GM19455 (cell line): ENCODE data around the gene LAG3.

Experiments
- ATAC-seq: cut with Tn5 transposase; IDR thresholded peaks from one replicate; pipeline ENCODE4 v1.9.1; 2021; ENCODE audit not compliant: unreplicated experiment

The LAG3 gene

DNA sequence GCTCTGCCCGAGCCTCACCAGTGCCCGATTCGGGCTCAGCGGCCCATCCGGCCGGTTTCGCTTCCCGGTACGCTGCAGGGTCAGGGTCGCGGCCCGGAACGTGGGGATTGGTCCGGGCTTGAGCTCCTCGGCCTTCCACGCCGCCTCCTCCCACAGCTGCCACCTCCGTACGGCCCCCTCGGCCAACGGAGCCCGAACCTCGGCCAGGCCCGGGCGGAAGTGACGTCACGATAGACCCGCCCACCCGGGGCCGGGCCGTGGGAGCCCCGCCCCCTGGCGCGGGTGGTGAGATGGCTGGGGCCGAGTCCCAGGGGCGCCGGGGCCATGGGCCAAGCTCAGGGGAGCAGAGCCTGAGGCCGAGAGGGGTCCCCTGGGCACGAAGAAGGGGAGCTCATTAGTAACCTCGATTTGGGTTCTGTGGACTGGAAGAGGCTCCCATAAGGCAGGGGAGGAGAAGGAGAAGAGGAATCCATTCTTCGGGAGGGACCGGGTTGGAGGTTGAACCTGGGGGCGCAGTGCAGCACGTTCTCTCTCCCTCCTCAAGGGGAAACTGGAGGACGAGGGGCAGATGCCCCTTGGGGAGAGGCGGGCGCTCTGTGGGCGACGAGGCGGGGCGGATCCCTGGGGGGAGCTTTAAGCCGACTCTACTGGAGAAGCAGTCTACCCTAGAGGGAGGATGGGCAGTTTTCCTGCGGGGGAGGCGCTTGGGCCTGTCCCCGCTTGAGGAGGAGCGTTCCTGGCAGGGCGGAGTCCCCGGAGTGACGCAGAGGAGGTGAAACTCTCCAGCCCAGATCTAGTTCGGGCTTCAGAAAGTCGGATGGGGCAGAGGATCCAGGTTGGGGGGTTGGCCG, 19.2 kb upstream of the LAG3 start, which contains the start of gene MLF2:
MLF2 (minus strand) TSS at position 221 of the 851 bp plus-strand sequence. CDS start 807 bp downstream, outside the sequence.
- peak; percentile 90 for ATAC-seq

DNA sequence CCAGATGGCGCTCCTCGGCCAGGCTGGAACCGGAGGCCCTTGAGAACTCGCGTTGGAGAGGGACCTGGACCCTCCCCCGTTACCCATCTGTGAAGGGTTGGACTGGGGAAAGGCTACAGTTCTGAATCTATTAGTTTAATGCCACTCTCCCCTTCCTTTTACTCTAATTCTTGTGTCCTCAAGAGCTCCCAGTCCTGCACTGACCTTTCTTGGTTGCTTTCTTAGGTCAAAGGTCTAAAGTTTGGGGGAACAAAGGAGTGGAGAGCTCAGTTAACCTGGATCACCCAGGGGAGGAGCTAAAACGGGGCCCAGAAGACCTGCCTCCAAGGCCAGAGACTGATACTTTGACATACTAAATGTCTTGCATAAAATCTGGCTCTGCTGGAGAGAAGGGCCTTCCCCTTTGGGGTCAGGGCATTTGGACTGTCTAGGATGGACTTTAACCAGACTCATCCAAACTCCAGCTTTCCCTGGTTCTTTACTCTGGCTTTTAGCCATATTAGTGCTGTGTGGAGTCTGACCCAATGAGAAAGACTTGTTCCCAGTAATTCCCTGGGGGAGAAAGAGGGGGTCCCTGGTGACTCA, 18.5 kb upstream of the LAG3 start:
- no peak for ATAC-seq

DNA sequence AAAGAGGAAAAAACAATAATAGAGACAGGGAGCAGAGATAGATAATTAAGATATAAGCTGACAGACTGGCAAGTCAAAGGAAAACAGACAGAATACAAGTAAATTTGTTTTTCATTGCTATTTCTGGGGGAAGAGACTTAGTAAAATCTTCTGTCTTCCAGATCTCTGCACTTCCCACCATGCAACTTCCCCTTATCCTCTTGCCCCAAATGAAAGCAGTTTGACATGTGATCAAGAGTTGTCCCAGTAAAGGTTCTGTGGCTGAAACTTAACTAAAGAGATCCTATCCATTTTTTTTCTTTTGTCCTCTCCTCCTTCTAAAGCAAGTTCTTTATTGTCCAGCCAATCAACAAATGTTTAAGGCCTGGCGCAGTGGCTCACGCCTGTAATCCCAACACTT, 17.9 kb upstream of the LAG3 start:
- ATAC-seq, result no peak

DNA sequence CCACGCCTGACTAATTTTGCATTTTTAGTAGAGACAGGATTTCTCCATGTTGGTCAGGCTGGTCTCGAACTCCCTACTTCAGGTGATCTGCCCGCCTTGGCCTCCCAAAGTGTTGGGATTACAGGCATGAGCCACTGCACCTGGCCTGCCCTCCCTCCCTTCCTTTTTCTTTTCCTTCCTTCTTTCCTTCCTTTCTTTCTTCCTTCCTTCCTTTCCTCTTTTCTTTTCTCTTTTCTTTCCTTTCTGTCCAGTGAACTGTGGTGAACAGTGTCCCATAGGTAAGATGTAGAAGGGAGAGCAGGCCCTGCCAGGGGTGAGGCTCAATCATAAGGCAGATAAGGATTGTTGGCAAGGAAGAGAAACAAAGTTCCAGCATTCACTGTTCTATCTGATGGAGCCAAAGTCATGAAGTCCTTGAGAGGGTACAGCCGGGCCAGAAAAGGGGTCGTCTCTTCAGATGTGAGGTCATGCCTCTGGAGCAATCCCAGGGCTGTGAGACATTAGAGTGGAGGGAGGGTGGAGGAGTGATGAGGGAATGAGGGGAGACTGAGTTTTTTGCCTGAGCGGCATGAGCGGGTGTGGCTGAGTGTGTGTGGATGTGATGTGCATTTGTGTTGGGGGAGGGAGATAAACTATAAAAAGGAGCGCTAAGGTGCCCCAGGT, 15.2 kb upstream of the LAG3 start:
- ATAC-seq, result no peak

DNA sequence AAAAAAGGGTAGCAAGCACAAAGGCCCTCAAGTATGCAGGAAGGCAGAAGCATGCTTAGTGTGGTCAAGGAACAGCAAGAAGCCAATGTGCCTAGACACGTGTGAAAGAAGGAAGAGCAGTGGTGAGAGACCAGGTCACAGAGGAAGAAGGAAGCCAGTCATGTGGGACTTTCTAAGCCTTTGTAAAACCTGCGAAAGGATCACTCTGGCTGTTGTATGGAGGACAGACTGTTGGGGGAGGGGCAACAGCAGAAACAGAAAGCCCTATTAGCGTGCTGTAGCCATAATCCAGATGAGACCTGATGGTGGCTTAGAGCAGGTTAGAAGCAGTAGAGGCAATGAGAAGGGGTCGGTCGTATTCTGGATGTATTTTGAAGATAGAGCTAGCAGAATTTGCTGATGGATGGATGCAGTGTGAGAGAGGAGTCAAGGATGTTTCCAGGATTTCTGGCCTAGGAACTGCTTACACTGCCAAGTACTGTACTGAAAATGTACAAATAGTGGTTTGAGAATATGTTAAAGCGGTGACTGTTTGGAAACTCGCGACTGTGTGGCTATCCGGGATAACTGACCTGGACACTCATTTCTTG, 13.7 kb upstream of the LAG3 start:
- ATAC-seq, result no peak

DNA sequence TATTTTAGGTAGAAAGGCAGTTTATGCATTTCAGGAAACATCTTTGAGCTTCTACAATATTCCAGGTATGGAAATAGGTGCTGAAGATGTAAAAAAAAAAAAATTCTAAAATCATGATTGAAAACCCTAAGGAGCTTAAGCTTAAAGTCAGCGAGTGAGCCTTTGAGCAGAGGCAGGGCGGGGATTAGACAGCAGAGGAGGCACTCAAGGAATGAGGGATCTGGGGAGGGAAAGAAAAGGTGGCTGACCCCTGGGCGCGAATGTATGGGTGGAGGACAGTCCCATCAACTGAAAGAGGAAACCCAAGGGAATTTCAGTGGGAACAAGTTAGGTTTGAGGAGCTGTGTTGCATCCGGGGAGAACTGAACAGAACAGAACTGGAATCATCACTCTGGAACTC, 12.6 kb upstream of the LAG3 start:
- ATAC-seq, result no peak

DNA sequence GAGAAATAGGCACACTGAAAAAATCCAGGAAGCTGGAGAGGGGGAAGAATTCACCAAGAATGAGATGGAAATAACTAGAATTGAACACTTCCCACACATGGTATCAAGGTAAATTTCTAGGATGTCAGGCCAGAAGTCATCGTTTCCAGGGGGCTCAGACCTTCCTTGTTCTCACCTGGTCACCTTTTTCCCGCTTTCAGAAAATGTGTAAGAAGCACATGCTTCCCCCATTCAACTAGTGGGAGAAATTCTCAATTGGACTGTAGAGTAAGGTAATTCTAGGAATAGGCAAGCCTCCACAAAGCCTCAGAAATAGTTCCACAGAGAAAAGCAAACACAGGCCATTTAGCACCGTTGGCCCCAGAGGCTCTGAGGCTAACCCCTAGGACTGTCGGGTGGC, 8.9 kb upstream of the LAG3 start:
- no peak for ATAC-seq

DNA sequence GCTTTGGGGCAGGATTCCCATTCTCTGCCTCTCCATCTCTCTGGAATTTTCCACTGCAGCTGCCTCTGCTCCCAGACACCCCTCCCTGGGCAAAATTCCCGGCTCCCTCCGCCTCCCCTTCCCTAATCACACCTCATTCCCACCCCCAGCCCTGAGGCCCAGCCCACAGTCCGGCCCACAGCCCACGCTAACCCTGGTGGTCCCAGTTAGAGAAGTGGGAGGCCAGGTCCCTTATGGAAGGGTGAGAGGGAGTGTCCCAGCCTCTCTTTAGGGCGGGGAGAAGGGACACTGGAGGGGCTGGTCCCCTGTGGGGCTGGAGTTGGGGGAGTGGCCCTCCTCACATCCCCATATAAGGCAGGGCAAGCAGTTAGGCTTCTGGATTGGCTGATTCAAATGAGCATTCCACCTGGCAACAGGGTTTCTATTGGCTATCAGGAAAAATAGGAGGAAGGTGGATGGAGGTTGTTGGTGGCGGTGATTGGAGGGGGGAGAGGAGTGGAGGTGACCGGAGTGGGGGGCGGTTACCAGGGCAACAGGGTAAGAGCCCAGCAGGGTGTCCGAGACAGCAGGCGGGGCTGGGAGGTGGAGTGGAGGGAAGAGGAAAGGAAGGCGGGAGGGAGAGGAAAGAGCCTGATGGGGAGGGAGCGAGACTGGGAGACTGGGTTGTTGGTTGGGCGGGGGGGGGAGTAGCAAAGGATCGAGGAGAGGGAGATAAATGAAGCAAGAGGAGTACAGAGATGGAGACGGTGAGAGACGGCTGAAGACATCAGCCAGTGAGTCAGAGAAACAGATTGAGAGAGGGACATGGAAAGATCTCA, 8.1 kb upstream of the LAG3 start:
- peak; percentile 83 for ATAC-seq

DNA sequence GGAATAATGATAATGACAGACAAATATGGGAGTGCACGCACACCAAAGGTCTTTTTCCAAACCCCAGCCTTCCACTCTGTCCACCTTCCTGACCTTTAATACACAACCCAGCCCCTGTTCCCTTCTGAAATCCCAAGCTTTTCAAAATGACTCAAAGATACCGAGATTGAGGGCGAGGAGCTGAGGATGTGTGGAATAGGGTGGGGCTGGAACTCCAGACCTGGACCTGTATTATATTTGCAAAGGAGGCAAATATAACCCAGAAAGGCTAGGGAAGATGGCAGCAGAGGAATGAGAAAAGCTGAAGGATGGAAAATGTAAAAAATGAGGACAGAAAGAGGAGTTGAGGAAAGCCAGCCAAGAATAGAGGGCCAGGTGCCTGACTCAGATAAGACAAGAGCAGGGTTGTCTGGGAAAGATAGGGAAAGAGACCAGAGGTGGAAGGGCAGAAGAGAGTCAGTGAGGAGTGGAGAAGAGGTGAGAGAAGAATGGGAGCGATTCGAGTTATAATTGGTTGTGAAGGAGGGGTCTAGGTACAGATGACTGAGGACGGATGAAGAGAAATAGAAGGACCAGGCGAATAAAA, 7.2 kb upstream of the LAG3 start:
- no peak for ATAC-seq

DNA sequence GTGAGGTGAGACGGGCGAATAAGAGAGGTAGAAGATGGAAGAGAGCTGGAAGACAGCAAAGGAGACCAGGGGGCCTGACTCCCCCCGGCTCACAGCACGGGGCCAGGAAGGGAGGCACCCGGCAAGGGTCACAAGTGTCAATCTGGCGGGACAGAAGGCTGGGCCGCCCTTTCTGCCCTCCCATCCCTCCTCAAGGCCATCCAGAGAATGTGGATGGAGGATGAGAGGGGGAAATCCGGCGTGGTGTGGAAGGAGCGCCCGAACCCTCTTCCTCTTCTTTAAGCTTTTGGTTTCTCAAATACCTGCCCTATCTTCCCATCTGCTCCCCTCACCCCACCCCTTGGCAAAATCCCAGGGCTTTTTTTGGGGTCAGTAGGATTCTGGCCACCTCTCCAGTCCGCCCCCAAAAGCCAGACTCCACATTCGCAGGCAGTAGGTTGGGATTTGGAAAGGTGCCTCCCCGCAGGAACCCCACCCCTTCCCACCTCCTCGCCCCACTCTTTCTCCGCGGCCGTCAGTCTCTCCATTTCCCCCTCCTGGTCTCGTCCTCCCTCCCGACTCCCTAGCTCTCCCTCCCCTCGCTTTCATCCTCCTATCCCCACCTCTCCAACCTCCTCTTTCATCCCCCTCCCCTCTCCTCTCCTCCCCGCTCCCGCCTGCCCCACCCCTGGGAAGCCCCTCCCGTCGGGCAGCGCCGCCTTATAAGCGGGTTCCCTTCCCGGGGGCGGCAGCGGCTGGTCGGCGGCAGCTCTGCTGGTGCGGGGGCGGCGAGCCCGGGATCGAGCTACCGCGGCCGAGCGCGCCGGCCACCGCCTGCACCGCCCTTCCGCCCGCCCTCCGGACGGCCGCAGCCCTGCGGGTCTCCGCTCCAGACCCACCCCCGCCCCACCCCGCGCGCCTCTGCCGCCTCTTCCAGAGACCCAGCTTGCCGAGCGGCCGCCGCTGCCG, 6.4 kb upstream of the LAG3 start, which contains the start of gene PTMS:
PTMS (plus strand) TSS at position 730 of the 948 bp plus-strand sequence. CDS start 343 bp downstream, outside the sequence.
- ATAC-seq, result peak; percentile 3

DNA sequence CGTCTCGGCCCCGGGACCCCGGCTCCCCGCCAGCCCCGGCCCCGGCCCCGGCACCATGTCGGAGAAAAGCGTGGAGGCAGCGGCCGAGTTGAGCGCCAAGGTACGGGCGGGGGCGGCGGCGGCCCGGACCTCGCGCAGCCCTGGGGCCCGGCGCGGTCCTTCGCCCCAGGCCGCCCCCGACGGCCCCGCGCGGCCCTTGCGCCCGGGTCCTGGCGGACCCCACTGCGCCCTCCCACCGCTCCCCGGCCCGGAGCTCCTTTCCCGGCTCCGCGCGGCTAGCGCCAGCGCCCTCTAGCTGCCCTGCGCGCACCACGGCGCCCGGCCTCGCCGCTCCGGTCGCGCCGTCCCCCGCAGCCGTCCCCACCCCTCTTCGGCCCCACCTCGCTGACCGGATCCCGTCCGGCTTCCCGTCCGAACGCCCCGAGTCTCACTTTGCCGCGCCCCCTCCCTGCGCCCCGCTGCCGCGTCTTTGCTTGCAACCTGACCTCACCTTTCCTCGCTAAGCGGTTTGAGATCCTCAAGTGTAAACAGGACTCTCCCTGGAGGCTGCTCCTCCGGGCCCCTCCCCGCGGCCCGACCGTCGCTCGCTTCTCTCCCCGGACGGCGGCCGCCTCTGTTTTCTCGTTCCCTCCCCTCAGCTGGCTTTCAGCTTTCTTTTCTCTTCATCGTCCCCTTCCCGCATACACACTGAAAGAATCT, 5.5 kb upstream of the LAG3 start:
- ATAC-seq, result peak; percentile 40

DNA sequence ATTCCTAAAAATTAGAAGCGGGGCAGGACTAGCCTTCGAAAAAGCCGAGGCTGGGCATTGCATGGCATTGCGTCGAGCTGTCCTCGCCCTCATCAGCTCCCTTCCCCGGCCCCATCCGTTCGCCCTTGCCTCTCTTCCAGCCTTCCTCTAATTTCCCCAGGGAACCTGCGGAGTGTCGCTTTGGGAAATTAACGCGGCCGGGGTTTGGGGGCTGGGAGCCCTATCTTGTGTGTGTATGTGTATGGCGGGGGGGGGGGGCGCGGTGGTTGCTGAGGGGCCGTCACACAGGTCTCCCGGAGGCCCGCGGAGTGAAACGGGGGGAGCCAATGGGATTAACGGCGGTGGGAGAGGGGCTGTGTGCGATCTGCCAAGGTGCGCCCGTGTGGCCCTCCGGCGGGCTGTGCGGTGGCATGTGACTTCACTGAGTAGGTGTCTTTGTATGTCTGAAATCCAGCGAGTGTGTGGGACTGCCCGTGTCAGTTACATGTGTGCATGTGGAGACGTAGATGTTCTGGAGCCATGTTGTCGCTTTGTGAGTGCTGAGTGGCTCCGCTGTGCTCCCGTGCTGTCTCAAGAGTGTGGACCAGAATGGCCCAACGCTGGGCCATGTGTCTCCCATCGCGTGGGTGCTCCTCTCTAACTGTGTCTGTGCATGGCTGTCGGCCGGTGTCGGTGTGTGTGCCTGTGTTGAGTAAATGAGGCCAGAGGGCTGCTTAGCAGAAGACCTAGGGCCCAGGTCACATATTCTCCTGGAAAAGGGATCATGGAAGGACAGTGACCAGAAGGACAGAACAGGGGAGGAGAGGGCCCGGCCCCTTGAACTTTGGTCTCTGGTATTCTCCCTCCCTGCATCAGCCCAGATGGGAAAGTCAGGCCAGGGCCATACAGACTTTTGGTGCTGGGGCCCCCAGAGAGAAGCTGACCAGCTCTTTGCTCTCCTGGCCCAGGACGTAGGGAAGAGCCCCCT, 4.7 kb upstream of the LAG3 start:
- ATAC-seq, result no peak

DNA sequence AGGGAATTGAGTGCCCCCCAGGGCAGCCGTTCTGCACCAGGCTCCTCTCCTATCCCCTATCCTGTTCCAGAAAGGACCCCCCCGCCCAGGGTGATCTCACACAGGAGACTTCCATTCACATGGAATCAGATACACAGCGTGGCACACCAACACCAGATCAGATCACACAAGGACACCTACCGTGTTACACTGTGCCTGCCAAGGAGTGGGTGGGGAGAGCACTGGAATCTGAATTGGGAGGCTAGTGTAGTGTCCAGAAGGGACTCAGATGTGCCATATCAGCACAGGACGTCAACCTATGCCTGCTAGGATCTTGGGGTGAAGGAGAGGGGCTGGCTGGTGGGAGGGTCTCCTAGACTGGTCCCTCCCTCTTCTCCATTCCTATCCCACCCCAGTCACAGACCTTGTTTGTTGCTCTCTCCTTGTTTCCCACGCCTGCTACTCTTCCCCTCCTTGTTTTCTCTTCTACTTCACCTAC, 3.8 kb upstream of the LAG3 start:
- ATAC-seq, result no peak

DNA sequence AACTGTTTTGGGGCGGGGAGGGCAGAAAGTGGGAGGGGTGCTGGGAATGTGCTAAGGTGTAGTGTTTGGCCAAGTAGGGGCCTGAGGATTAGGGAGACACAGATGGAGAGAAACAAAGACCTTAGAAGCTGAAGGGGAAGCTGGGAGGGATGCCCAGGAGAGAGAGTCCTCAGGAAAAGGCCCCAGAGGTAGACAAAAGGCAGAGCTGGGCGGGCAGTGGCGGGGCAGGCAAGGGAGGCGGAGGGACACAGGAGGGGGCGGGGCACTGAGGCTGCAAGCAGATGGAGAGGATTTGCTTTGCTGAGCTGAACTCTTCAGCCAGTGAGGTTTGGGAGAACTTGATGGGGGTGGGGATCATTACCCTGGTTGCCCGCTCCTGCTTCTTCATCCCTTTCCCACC, 3.3 kb upstream of the LAG3 start:
- ATAC-seq, result no peak

DNA sequence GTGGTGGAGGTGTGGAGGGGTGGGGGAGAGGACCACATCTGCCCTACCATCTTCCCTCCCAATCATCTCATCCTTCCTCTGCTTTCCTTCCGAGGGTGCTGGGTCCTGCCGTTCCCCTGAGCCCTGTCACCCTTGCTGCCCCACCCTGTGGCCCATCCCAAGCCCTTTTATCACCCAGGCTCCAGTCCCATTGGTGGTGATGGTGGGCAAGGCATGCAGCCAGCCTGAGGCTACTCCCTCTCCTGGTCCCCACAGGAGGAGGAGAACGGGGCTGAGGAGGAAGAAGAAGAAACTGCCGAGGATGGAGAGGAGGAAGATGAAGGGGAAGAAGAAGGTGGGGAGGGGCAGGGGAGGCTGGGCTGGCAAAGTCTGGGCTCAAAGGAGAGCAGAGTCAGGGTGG, 2.7 kb upstream of the LAG3 start:
- ATAC-seq, result no peak

DNA sequence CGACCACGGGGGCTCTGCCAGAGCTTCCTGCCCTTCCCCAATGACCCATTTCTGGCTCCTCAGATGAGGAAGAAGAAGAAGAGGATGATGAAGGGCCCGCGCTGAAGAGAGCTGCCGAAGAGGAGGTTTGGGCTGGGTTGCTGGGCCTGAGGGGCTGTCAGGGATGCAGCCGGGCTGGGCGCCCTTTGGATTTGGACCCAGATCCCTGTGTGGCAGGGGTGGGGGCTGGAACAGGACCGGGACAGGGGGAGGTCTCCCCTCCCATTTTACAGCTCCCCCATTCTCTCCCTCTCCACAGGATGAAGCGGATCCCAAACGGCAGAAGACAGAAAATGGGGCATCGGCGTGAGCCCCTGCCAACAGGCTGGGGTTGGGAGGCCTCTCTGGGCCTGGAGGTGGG, 2.2 kb upstream of the LAG3 start:
- no peak for ATAC-seq

DNA sequence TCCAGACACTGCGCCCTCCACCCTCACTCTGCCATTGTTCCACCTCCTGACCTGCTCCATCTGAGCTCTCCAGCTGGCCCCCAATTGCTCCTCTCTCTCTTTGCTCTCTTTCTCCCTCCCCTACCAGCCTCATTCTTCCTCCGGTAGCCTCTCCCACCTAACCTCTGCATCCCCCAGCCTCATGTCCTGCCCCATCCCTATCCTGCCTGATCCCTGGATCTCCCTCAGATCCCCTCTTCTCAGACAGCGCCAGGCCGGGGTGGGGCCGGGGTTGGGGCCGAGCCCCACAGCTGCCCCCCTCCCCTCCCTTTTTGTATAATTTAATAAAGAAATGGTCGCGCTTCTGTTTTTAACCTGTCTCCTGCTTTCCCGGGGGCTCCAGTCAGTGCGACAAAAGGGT, 1.7 kb upstream of the LAG3 start:
- no peak for ATAC-seq
